ENCODE results near the gene EPS8L3. TPM values are rescaled to one million over a fixed set of nuclear protein-coding genes. Genes with fewer than 3 reads are reported as not detected.
A peak's percentile ranks its signal among the peaks of the same experiment; 100 is the strongest.

The EPS8L3 gene
- total and polyA plus RNA-seq, 2 of the 4 experiments (the other 2 are of a cell fraction): not detected

GRCh38 chr1:109796484-109797302 lies 33.0 kb upstream of the EPS8L3 start (continued):
- no peak for TF ChIP-seq MAZ (IDR thresholded peaks at IDR 0.05; ENCODE audit: borderline replicate concordance, low read depth, low read length)
- no peak for TF ChIP-seq CEBPB (IDR thresholded peaks at IDR 0.05; ENCODE audit: low read depth, low read length)

GRCh38 chr1:109794319-109795132 lies 30.8 kb upstream of the EPS8L3 start:
- intact Hi-C loops (cut with micrococcal nuclease) (no loop called here), in situ Hi-C loops (cut with MboI; ENCODE audit: low sequenced_read_pairs) (loop anchor here (25.0 kb wide), 1 partner anchor 118 kb away; the partner anchor contains the start of gene CSF1), dilution Hi-C loops (cut with HindIII; ENCODE audit: low sequenced_read_pairs, unreplicated experiment) (no loop called here)
- H4K91ac ChIP-seq (ENCODE audit: insufficient read depth, low read depth, low read length): 0 out of 2 replicates have a peak overlapping the region, but pooled peaks have one; percentile 19
- WGBS, 2 experiments (ENCODE audit: extremely low coverage in 2 of 2, insufficient read length in 1 of 2): 89% methylated on average over 9 of the region's 19 CpGs; no CpG with 5 or more reads in 1 of the 2 experiments
- H3K18ac ChIP-seq (ENCODE audit: low read depth, low read length): no peak overlapping the region
- 0 out of 2 replicates have a peak overlapping the region, but pooled peaks have one; percentile 30 for H3K14ac ChIP-seq (replicated peaks; ENCODE audit: low read depth, low read length)
- no TSS peak for BruUV-seq (replicated peaks)
- peak overlapping the region; percentile 29 for H2AK9ac ChIP-seq (replicated peaks; ENCODE audit: low read depth, low read length, poor library complexity)
- H3K4ac ChIP-seq (ENCODE audit: low read depth, low read length): peak overlapping the region; percentile 39
- peaks cover 31% of the 10 kb centered on the region for H3K4me1 ChIP-seq (ENCODE audit: control insufficient read depth, insufficient read depth, low read length)
- CTCF ChIA-PET: no interaction called here
- H2BK5ac ChIP-seq (ENCODE audit: low read depth, low read length, poor library complexity, severe bottlenecking): no peak overlapping the region
- no peaks in the 10 kb centered on the region for H3K36me3 ChIP-seq (ENCODE audit: control insufficient read depth, insufficient read depth, low read length)
- H2AFZ ChIP-seq (replicated peaks; ENCODE audit: low read length, poor library complexity): peak overlapping the region; percentile 53
- no peaks in the 10 kb centered on the region for H4K20me1 ChIP-seq (ENCODE audit: insufficient read depth, low read length)
- no peak for ATAC-seq (ENCODE audit: low read depth)
- peak overlapping the region; percentile 71; the same call in 2 of the 3 replicates for H2BK15ac ChIP-seq (ENCODE audit: low read depth, low read length)
- H3K9me3 ChIP-seq (ENCODE audit: control insufficient read depth, insufficient read depth, low read length): no peaks in the 10 kb centered on the region
- peak overlapping the region; percentile 53 for H2BK20ac ChIP-seq (ENCODE audit: low read depth, low read length)
- DNase-seq: no peak
- no peak overlapping the region for H4K5ac ChIP-seq (ENCODE audit: low read depth, low read length)
- no peaks in the 10 kb centered on the region for H3K27me3 ChIP-seq (ENCODE audit: control insufficient read depth, insufficient read depth, low read length)
- no peak overlapping the region for H4K8ac ChIP-seq (ENCODE audit: low read depth in 2 of 2, low read length in 2 of 2)
- H3K27ac ChIP-seq (ENCODE audit: insufficient read depth, low read length): no peak overlapping the region
- H3K4me2 ChIP-seq (ENCODE audit: low read depth, low read length): no peak overlapping the region
- peak overlapping the region; percentile 61 for H2BK120ac ChIP-seq (ENCODE audit: low read depth, low read length)
- H3K4me3 ChIP-seq (ENCODE audit: insufficient read depth, low read depth, low read length): no peak overlapping the region
- no peak overlapping the region for H3K9ac ChIP-seq (ENCODE audit: low read depth, low read length)
- H3K9me1 ChIP-seq (ENCODE audit: insufficient read depth, low read length): peaks cover 23% of the 10 kb centered on the region
- POLR2A ChIA-PET (ENCODE audit: unreplicated experiment): no interaction called here
- no peak overlapping the region for H3K56ac ChIP-seq (ENCODE audit: extremely low read depth, insufficient read depth, low read length)
- peak overlapping the region; percentile 71 for H2AK5ac ChIP-seq (ENCODE audit: low read depth, low read length)
- H3K79me1 ChIP-seq (ENCODE audit: low read depth in 1 of 2, low read length in 2 of 2): no peaks in the 10 kb centered on the region
- no peak overlapping the region for H3K23ac ChIP-seq (ENCODE audit: low read depth, low read length)
- TF ChIP-seq RAD21 (IDR thresholded peaks at IDR 0.05; ENCODE audit: low read length): no peak
- TF ChIP-seq NFE2L2 (IDR thresholded peaks at IDR 0.05; ENCODE audit: low read depth, low read length): no peak
- TF ChIP-seq FOS (IDR thresholded peaks at IDR 0.05; ENCODE audit: low read depth, low read length): no peak
- TF ChIP-seq ELK1 (IDR thresholded peaks at IDR 0.05; ENCODE audit: borderline replicate concordance, low read depth, low read length): no peak
- no peak for TF ChIP-seq CTCF (conservative IDR thresholded peaks at IDR 0.05; ENCODE audit: low read depth, low read length)
- TF ChIP-seq CHD1 (IDR thresholded peaks at IDR 0.05; ENCODE audit: low read depth, low read length): no peak
- TF ChIP-seq RFX5 (IDR thresholded peaks at IDR 0.05; ENCODE audit: low read depth, low read length): no peak
- TF ChIP-seq USF2 (IDR thresholded peaks at IDR 0.05; ENCODE audit: low read depth, low read length): no peak

All from IMR-90 (cell line).